Neural progenitor cell (in vitro differentiated cells): ENCODE results near the gene MEGF8.

Source experiments
- EZH2 ChIP-seq: fragments of 200-600 bp; sonication (generic); IDR thresholded peaks from 2 replicates; pipeline ENCODE4 v1.6.1; 2017; ENCODE audit warnings: antibody characterized with exemption, mild to moderate bottlenecking, moderate library complexity
- TF ChIP-seq, protein P1 (sequence below): fragments of 200-600 bp; sonication (generic); IDR thresholded peaks from 2 replicates; pipeline ENCODE4 v1.5.1; 2017; ENCODE audit warnings: antibody characterized with exemption, mild to moderate bottlenecking

DNA sequence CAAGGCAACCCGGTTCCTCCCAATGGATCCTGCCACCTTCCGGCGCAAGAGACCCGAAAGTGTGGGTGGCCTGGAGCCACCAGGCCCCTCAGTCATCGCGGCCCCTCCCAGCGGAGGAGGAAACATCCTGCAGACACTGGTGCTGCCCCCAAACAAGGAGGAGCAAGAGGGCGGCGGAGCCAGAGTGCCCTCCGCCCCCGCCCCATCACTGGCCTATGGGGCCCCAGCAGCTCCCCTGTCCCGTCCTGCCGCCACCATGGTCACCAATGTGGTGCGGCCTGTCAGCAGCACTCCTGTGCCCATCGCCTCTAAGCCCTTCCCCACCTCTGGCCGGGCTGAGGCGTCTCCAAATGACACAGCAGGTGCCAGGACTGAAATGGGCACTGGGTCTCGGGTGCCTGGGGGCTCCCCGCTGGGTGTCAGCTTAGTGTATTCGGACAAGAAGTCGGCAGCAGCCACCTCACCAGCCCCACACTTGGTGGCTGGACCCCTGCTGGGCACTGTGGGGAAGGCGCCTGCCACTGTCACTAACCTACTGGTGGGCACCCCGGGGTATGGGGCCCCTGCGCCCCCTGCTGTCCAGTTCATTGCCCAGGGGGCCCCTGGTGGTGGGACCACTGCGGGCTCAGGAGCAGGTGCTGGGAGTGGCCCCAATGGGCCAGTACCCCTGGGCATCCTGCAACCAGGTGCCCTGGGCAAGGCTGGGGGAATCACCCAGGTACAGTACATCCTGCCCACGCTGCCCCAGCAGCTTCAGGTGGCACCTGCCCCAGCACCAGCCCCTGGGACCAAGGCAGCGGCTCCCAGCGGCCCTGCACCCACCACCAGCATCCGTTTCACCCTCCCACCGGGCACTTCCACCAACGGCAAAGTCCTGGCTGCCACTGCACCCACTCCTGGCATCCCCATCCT, 34.7 kb upstream of the MEGF8 start:
- TF ChIP-seq, protein P1, sequence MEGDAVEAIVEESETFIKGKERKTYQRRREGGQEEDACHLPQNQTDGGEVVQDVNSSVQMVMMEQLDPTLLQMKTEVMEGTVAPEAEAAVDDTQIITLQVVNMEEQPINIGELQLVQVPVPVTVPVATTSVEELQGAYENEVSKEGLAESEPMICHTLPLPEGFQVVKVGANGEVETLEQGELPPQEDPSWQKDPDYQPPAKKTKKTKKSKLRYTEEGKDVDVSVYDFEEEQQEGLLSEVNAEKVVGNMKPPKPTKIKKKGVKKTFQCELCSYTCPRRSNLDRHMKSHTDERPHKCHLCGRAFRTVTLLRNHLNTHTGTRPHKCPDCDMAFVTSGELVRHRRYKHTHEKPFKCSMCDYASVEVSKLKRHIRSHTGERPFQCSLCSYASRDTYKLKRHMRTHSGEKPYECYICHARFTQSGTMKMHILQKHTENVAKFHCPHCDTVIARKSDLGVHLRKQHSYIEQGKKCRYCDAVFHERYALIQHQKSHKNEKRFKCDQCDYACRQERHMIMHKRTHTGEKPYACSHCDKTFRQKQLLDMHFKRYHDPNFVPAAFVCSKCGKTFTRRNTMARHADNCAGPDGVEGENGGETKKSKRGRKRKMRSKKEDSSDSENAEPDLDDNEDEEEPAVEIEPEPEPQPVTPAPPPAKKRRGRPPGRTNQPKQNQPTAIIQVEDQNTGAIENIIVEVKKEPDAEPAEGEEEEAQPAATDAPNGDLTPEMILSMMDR, result peak; percentile 31
- TF ChIP-seq EZH2, result no peak
